Activated CD8-positive, alpha-beta memory T cell treated with anti-CD3 and anti-CD28 coated beads for 36 hours (primary cell): ENCODE measurements around the gene GARIN5B. TPM values are rescaled to one million over a fixed set of nuclear protein-coding genes. Genes with fewer than 3 reads are reported as not detected.

Experiments
- CTCF ChIA-PET: fragments of 350-600 bp; sonication (Branson Sonifier 250); formaldehyde crosslinking; loops from one replicate; lab custom pipeline; 2021; ENCODE audit warnings: antibody characterized with exemption; lab: Charles Lee
- POLR2A ChIA-PET: fragments of 350-600 bp; sonication (Branson Sonifier 250); formaldehyde crosslinking; loops from one replicate; lab custom pipeline; 2021; ENCODE audit warnings: antibody characterized with exemption; lab: Charles Lee
- total RNA-seq, 2 experiments: library from RNA; stranded (reverse); gene quantifications; one replicate each; pipeline ENCODE4 v1.2.3, GENCODE V29; 2021

Gene GARIN5B
- total RNA-seq, 2 experiments from 2014 or later = not detected

GRCh38 chr19:55377356-55378131 is 14.5 kb upstream of the GARIN5B start:
- ChIA-PET CTCF (interaction anchor here (1.5 kb wide), 1 partner anchor 85 kb away, joined by 3 read pairs; no protein-coding TSS in a partner anchor), POLR2A (no interaction called here)

- ChIA-PET CTCF (interaction anchor here (1.5 kb wide), 1 partner anchor 84 kb away, joined by 3 read pairs; no protein-coding TSS in a partner anchor), POLR2A (interaction anchor here (1.0 kb wide), 1 partner anchor 8 kb away, joined by 3 read pairs; the partner anchor contains the start of gene TMEM238)
These were observed 13.3 kb upstream of the GARIN5B start, which contains the start of gene TMEM190 for GRCh38 chr19:55376241-55376933. TMEM190 (plus strand) TSS chr19:55376826; CDS start chr19:55376854, 28 bp downstream.

DNA sequence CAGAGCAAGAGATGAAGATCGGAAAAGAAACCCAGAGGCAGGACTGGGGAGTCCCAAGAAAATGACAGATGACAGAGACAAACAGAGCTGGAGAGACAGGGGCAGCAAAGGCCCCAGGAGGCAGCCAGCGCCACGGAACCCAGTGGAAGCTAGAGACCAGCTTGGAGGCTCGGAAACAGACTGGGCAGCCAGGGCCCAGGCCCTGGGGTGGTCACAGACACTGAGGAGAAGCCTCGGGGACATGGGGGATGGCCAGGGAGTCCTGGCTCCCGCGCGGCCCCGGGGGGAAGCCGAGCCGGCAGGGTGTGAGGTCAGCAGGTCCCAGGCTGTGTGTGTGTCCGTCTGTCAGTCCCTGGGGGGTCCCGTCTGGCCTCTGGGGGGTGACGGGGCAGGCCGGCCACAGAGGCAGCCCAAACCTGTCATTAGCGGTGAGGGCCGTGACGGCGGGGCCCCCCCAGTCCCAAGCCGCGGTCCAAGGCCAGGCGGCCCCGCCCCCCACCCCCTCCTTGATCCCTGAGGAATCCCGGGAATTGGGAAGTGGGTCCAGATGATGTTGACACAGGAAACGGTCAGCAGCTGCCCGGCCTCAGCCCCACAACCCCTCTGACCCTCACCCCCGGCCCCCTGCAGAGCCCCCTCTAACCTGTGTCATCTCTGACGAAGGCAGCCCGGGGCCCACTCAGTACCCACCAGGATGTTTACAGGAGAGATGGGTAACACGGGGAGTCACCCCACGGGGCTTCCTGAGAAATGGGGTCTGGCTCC is 11.1 kb upstream of the GARIN5B start:
- ChIA-PET CTCF (interaction anchor here (0.6 kb wide), 1 partner anchor 73 kb away, joined by 3 read pairs; no protein-coding TSS in a partner anchor), POLR2A (no interaction called here)

DNA sequence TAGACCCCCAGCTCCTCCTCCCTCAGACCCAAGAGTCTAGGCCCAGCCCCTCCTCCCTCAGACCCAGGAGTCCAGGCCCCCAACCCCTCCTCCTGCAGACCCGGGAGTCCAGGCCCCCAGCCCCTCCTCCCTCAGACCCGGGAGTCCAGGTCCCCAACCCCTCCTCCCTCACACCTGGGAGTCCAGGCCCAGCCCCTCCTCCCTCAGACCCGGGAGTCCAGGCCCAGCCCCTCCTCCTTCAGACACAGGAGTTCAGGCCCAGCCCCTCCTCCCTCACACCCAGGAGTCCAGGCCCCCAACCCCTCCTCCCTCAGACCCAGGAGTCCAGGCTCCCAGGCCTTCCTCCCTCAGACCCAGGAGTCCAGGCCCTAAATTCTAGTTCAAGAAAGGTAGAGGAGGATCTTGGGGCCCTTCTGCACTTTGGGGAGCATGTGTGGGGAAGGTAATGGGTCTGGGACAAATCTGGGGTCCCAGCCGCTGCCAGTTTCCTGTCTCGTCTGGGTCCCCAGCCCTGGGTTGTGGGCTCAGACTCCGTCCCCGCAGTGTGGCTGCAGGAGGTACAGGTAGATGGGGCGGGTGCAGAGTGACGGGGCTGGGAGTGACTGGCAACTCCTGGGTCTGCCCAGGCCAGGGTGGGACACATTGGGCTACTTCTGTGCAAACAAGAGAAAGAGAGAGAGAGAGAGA is 10.4 kb upstream of the GARIN5B start:
- ChIA-PET POLR2A (interaction anchor here (1.0 kb wide), 1 partner anchor 10 kb away, joined by 4 read pairs; the partner anchor contains the start of gene TMEM238), CTCF (interaction anchor here (0.6 kb wide), 1 partner anchor 104 kb away, joined by 3 read pairs; no protein-coding TSS in a partner anchor)

DNA sequence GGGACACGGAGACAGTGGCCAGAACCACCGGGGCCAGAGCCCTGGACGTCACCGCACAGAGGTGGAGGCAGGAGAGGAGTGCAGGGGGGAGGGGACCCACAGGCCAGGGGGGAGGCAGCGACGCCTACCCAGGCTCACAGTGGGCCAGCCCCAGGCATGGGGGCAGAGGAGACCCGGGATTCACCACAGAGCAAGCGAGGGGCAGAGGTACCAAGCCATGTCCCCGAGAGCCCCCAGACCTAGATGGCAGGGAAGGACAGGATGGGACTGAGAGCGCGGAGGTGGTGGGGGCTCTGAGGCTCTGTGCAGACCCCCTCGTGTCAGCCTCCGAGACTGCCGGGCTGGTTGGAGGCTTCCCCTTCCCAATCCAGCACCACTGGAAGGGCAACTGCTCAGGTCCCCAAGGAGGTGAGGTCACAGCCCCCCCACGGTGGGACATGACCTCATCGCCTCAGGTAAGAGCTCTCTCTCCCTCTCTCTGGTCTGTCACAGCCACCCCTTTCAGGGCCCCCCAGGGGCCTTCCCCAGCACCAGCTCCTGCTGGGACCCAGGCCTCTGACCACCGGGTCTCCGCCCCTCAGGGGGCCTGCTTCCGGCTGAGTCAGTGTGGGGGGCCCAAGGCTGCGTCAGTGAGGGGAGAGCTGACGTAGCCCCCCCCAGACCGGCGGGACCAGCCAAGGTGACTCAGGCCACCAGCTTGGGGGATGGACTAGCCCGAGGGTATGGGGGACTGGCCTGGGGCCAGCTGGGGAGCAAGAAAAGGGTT is 9.4 kb upstream of the GARIN5B start:
- ChIA-PET POLR2A (interaction anchor here (1.0 kb wide), 1 partner anchor 11 kb away, joined by 4 read pairs; the partner anchor contains the start of gene TMEM238), CTCF (interaction anchor here (0.6 to 0.8 kb wide), 2 partner anchors 71 to 105 kb away, joined by 3 read pairs; no protein-coding TSS in a partner anchor)

- POLR2A ChIA-PET = no interaction called here
These were observed 7.4 kb upstream of the GARIN5B start, which contains the start of gene IL11 for GRCh38 chr19:55370305-55370988. IL11 (minus strand) TSS chr19:55370463; CDS start chr19:55370310, 153 bp downstream.

GRCh38 chr19:55369653-55370304 is 6.7 kb upstream of the GARIN5B start:
- ChIA-PET CTCF (no interaction called here), POLR2A (interaction anchor here (1.2 kb wide), 1 partner anchor 14 kb away, joined by 3 read pairs; no protein-coding TSS in a partner anchor)

More at GRCh38 chr19:55370305-55370988, 7.4 kb upstream of the GARIN5B start, which contains the start of gene IL11:
- CTCF ChIA-PET = no interaction called here

DNA sequence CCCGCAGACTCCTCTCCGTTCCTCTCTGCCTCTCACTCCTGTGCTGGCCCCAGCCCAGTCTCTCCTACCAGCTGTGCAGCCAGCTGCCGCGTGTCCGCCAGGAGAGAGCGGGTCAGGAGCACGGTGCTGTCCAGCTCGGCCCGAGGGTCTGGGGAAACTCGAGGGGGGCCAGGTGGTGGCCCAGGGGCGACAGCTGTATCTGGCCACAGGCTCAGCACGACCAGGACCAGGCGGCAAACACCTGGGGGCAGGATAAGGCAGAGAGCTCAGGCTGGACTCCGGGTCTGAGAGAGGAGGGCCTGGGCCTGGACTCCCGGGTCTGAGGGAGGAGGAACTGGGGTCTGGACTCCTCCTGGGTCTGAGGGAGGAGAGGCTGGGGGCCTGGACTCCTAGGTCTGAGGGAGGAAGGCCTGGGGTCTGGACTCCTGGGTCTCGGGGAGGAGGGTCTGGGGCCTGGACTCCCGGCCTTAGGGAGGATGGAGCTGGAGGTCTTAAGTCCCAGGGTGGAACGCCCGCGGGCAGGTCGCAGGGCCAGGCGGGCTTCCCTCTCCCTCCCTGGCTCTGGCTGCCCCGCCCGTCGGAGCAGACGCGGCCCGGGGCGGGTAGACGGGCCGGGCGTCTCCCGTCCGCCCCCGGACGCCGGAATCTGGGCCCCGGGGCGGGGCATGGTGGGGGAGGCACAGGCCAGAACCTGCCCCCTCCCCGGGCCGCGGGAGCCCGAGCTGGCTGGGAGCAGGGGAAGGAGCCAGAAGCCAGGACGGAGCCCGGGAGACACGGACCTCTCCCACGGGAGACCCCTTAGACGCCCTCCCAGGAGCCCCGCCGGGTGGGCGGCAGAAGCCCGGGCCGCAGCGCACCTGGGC is 5.9 kb upstream of the GARIN5B start:
- POLR2A ChIA-PET = interaction anchor here (1.2 kb wide), 2 partner anchors 14 to 16 kb away, joined by 3 read pairs; partner anchors contain the start of gene TMEM238

GRCh38 chr19:55368106-55368505 is 5.0 kb upstream of the GARIN5B start:
- ChIA-PET CTCF (no interaction called here), POLR2A (interaction anchor here (0.6 to 1.2 kb wide), 2 partner anchors 17 to 29 kb away, joined by 3 to 4 read pairs; partner anchors contain the start of gene TMEM238)

More for the DNA sequence above, 5.9 kb upstream of the GARIN5B start:
- CTCF ChIA-PET = no interaction called here

GRCh38 chr19:55366790-55367189 is 3.7 kb upstream of the GARIN5B start:
- ChIA-PET CTCF (no interaction called here), POLR2A (no interaction called here)

DNA sequence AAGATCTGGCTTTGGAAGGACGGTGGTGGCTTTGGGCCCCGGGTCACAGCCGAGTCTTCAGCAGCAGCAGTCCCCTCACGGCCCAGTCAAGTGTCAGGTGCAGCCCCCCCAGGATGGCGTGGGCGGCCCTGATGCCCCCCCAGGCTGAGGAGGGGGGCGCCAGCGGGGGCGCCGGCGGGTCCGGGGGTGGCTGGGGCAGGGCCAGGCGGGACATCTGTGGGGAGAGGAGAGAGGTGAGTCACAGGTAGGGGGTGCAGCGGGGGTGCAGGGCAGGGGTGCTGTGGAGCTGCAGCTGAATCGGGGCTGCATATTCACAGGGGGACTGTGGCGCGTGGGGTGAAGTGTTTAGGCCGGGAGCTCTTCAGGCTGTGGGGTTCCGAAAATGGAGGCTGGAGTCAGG is 2.9 kb upstream of the GARIN5B start:
- POLR2A ChIA-PET = no interaction called here
- CTCF ChIA-PET = no interaction called here

DNA sequence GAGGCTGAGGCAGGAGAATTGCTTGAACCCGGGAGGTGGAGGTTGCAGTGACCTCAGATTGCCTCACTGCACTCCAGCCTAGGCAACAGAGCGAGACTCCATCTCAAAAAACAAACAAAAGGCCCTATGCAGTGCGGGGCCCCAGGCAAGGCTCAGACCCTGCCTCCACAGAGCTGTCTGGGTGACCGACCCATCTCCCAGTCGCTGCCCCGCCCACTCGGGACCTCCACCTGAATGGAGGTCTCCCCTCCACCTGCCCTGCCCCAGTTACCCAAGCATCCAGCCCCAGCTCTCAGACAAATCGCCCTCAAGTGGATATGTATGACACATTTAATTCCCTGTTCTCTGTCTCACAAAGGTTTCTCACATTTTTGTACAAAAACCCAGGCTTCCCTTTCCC is 2.2 kb upstream of the GARIN5B start:
- CTCF ChIA-PET = no interaction called here
- POLR2A ChIA-PET = no interaction called here

- CTCF ChIA-PET = no interaction called here
- POLR2A ChIA-PET = no interaction called here
These were observed 678 bp downstream of the GARIN5B start for GRCh38 chr19:55362174-55362989.

GRCh38 chr19:55360902-55361301 is 2.2 kb downstream of the GARIN5B start:
- POLR2A ChIA-PET = no interaction called here
- CTCF ChIA-PET = interaction anchor here (0.7 kb wide), 1 partner anchor 59 kb away, joined by 3 read pairs; no protein-coding TSS in a partner anchor
